RPMI7951 (cell line): ENCODE results near the gene CPZ. TPM values are rescaled to one million over a fixed set of nuclear protein-coding genes. Genes with fewer than 3 reads are reported as not detected.

Source experiments
- DNase-seq: peaks from one replicate; pipeline ENCODE4 v3.0.0-alpha.2; 2012; ENCODE audit warnings: low read depth
- total RNA-seq: library from RNA; depleted of rRNA; stranded (reverse); fragments of >200 nt; shearing (Covaris generic); gene quantifications from 2 replicates; pipeline ENCODE4 v1.2.3, GENCODE V29; 2014

Gene CPZ
- total RNA-seq, 1 experiment from 2014 or later = 4.0 TPM

DNA sequence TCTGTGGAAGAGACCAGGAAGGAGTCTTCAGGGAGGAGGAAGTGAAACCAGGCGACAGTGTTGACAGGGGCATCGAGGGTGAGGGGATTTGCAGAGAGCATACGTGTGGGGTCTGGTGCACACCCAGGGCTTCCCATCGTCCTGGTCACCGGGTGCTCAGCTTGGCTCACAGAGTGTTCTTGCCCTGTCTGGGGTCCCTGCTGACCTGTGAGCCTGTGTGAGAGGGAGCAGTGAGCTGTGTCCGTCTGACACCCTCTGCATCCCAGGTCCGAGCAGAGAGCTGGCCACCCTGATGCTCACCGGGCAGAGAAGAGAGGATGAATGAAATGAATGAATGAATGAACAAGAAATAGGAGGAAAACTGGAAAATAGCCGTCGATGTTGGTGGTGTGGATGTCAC, 46.5 kb downstream of the CPZ start:
- no peak for DNase-seq

DNA sequence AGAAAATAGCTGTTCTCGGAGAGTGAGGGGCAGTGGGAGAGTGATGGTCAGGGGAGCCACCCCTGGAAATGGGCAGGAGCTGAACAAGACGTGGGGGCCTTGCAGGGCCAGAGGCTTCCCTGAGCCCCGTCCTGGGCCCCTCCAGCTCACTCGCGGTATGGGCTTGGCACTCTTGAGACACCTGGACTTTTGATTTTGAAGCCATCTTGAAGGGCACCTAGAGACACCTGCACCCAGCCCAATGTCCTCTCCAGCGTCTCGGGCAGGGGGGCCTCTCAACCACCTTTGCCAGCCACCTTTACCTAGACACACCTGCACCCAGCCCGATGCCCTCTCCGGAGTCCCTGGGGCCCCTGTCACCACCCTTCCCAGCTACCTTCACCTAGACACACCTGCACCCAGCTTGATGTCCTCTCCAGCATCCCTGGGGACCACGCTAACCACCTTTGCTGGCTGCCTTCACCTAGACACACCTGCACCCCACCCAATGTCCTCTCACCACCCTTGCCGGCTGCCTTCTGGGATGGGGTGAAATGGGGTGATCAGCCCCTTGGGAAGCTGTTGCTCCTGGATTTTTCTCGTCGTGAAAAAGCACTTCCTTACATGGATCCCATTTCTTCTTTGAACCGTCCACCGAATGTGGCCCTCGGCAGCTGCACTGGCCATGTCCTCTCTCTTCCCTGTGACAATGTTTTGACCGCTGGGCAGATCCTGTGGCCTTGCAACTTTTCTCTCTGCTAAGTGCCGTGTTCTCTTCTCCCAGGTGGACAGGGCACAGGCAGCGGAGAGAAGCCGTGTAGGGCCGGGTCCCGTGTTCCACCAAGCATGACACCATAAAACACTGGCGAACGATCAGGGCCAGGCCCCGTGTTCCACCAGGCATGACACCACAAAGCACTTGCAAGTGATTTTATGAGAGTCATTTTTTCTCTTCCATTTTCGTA, 47.5 kb downstream of the CPZ start:
- DNase-seq = no peak

DNA sequence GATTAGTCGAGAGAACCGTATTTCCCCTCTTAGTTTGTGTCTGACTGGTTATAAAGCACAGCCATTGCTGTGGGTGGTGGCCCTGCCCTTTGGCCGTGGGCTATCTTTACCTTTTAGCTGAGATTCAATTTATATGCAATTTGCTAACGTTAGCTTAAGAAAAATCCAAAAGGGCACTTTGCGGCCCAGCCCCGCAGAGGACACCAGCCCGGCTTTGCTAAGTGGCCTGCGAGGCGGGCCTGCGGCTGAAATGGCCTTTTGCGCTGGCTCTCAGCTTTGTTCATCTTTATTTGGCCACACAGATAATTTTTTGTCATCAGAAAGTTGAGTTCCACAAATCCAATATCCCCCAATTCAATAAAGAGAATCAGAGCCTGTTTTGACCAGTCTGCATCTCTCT, 48.3 kb downstream of the CPZ start:
- DNase-seq = no peak

DNA sequence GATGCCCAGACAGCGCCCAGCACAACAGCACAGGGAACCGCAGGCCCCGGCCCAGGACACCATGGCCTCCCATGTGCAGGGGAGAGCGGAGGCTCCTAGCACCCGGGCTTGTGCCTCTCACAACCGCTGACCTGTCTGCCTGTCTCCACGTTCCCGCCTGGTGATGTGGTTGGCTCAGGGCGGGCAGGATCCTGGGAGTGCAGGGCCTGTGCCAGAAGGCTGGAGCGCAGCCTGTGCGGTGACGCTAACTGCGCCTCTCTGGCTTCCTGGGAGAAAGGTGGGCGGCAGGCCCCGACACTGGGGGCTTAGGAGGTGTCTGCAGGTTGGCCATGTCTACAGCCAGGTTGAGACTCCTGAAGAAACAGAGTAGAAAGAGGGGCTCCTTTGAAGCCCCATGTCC, 48.7 kb downstream of the CPZ start:
- DNase-seq = no peak

DNA sequence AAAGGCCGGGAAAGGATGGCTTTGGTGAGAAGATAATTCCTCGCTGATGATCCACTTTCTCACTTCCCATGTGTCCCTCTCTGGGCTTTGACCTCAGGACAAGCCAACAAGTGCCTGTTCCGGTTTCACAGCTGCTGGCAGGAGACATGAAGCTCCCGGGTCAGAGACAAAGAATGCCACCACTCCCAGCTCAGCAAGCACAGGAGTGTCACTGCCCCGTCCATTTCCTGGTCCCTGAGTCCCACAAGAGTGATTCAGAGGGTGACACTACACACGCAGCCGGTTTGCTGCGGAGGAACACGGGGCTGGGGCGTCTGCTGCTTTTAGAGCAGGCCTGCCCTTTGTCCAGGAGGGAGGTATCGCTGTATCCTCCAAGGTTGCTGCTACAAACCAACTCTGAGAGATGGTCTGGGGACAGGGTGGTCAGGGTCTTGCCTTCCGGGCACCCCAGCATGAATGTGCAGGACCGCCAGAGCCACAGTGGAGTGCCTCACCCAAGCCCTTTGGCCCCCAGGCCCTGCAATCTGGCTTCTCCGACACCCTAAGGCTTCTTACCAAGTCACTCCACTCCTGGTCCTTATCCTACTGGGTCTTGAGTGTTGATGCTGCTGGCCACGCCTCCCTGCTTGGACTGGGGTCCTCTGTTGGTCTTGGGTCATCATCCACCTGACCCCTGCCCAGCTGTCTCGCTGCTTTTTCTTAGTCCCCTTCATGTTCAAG, 49.5 kb downstream of the CPZ start:
- no peak for DNase-seq

DNA sequence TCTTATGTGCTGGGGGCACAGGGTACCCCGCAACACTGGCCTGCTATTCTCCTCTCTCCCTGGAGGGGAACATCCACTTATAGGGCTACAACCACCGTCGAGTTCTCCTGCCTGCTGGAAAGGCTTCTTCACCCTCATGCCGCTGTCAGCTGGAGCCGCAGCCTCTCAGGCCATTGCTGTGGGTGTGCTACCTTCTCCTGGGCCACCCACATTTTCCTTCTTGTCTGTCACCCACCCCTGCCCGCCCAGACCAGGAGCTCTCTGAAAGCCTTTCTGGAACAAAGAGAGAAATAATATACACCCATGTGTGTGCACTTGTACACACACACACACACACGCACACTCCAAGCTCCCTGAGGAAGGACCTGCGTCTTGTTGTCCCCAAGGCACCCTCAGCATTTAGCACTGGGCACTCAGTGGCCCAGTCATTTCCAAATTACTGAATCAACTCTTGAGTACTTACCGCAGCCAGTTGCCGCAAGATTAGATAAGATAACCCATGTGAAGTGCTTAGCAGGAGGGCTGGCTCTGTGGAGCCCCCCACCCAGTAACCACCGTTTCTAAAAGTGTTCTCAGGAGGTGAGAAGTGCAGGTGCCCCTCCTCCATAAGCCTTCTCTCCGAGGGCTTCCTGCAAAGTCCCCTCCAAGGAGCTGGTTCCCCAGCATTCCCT, 50.2 kb downstream of the CPZ start:
- no peak for DNase-seq

DNA sequence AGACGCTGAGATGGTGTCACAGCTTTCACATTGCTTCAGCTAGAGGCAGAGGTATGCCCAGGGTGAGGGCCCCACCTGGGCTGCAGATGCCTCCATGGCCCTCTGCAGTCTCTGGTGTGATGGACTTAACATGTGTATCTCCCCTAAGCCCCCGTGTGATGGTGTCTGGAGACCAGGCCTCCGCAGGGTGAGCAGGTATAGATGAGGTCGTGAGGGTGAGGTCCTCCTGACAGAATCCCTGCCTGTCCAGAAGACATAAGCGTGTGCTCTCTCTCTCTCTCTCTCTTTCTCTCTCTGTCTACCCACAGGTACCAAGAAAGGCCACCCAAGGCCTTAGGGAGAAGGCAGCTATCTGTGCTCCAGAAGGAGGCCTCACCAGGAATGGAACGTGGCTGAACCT, 50.9 kb downstream of the CPZ start:
- DNase-seq = no peak

DNA sequence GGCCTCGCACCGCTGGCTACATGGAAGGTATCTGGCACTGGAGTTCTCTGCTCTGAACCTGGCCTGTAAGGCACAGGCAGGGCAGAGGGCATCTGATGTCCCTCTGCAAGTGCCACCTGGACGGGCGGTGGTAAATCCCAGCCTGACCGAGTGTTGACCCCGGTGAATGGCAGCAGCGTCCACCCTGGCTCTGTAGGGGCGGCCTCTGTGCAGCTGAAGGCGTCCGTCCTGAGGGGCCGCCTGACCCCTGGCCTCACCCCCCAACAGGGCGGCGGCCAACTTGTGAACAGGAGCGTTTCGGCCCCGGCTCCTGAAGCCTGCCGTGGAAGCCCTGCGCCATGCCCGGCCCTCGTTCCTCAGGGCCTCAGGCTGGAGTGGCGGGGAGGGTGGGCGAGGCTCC, 51.4 kb downstream of the CPZ start:
- DNase-seq = no peak

DNA sequence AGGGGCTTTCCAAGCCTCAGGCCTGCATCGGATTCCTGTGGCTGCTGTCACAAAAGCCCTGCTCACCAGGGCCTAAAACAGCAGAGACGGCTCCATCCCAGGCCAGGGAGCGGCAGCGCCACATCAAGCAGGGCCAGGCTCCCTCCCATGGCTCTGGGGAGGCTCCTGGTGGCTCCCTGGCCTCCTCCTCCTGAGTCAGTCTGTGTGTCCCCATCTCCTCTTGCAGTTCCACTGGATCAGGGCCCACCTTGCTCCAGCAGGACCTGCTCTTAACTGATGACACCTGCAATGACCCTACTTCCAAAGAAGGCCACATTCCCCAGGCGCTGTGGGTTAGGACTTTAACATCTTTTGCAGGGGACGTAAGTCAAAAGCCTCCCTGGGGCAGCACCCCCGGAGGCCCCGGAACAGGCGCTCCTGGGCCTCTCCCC, 51.9 kb downstream of the CPZ start:
- no peak for DNase-seq

DNA sequence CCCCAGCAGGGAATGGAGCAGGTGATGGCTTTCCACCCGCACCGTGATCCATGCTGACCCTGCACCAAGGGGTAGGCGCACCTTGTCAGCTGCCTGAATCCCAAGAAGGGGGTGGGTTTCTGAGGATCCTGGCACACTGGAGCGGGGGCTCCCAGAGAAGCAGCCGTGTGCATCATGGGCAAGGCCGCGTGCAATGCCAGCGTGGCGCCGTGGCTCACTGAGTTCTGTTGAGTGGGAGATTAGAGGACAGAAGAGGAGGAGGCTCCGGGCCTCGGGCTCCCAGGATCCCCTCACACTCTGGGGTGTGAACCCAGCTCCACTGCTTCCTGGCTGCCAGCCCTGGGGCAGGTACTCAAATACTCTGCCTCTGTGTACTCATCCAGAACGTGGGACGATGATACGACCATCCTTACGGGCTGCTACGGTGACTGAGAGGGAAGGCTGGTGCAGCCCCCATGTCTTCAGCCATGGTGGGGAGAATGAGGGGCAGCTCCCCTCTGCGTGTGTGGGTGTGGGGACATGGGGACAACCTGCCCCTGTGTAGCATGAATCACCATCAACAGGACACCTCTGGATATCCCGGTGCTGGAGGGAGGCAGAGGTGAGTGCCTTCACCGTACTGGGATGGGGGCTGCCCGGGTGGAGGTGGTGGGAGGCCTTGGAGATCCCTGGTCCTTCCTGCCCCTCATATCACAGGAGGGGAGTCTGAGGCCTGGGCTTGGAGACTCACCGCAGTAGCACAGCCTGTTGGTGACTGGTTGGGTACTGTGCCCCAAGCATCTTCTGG, 52.6 kb downstream of the CPZ start:
- no peak for DNase-seq

DNA sequence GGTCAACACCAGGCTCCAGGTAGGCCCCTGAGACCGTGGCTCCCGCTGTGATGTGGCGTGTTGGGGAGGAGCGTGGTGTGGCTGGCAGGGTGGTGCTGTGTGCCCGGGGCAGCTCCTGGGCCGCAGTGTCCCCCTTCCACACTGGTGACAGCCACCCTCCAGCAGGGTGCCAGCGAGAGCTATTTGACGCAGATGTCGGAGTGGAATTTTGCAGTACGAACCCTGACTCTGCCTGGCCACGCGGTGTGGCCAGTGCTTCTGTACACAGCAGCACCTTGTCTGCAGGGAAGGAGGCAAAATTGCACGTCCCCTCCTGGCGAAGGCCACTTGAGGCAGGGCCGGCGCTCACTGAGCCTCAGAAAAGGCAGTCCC, 53.2 kb downstream of the CPZ start:
- DNase-seq = no peak

DNA sequence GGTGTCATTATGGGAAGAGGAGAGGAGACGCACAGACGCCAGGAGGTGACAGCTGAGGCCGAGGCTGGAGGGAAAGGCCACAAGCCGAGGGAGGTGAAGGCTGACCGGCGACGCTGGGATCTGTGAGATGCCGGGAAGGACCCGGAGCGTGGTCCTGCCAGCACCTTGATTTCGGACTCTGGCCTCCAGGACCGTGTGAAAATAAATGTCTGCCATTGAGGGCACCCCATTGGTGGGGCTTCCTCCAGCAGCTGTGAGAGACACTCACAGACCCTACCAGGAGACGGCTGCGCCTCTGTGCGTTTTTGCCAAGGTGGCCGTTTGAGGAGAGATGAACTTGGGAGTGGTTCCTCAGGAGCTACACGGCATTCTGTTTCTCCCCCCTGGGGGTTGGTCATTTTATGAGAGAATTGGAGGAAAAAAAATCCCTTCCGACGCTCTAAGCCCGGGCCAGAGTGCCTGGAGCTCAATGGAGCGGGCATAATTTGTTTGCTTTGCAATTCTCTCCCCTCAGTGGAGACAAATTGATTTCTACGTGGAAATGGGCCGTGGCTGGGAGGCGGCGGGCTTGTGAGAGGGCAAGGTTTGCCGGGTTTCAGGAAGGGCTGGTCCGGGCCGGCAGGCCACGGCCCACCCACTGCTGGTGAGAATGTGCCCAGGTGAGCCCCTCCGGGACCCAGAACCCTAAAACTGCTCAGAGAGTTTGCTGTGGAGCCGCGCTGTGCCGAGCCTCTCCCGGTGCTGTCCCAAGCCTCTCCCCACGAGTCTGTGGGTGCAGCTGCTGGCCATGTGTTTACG, 53.9 kb downstream of the CPZ start:
- DNase-seq = no peak

DNA sequence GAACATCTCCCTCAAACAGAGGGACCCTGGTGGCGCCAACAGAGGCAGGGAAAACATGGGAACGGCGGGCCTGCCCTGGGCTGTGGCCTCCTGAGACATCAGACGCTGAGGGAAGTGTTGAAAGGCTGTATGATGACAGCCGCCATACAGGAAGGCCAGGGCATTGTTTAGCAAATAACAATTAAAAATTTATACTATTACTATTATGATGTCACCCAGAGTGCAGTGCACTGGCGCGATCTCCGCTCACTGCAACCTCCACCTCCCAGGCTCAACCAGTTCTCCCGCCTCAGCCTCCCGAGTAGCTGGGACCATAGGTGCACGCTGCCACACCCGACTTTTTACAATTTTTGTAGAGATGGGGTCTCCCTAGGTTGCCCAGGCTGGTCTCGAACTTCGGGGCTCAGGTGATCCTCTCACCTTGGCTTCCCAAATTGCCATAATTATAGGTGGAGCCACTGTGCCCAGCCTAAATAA, 54.6 kb downstream of the CPZ start:
- no peak for DNase-seq

DNA sequence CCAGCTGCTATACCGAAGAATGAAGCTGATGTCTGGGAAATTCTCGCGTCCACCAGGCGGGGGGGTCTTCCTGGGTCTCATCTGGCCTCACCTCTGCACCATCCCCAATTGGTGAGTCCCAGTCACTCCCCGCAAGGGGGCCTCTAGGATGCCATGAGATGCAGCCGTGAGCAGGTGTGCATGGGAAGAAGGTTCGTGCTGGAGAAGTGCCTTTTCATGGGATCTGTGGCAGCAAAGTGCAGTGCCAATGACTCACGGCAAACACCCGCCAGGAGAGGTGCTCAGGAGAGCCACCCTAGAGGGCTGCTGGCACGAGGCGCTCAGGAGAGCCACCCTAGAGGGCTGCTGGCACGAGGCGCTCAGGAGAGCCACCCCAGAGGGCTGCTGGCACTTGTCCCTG, 55.1 kb downstream of the CPZ start:
- DNase-seq = no peak

DNA sequence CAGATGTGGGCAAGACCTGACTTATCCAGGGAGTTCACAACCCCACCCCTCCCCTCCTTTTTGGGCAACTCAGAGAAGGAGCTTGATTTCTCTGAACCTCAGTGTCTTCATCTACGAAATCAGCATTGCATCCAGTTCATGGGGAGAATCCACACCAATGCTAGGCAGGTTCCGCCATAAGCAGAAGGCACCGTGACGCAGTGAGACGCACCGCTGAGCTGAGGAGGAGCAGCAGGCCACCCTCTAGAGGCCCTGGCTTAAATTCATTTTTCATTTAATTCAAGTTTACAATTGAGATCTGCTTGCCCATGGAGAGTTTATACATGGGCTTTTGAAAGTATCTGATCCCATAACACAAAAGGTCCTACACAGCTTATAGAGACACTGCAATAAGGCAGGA, 55.7 kb downstream of the CPZ start:
- no peak for DNase-seq

DNA sequence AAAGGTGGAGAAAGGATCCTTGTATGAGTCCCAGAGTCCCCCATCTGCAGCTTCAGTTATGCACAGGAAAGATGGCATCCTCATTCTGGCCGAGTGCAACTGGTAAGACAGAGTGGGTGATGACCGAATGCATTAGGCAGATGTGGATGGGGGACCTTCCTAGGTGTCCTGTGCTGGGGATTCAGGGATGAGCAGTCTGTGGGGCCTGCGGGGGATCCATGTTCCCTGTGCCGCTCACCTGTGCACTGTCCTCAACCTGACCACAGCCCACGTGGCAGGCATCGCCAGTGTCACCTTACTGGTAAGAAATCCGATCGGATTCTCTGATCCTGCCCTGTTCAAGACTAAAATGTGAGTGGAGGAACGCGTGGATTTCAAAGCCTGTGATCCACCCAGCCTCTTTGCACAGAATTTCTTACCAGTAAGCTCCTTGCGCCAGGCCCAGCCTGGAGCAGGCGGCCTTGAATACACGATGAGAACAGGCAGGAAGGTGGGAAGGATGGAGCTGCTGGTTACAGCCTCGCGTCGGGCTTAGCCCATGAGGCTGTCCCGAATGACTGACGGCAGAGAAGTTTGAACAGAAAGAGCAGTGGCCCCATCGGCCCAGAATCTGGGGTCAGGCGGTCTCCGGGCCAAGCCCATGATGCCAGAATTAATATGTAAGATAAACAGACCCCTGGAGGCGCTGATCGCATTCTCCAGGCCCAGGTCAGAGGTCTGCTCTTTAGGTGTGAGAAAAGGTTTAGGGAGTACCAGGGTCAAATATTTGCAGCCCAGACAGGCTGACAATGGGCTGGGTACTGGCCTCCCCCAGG, 56.5 kb downstream of the CPZ start:
- DNase-seq = no peak

DNA sequence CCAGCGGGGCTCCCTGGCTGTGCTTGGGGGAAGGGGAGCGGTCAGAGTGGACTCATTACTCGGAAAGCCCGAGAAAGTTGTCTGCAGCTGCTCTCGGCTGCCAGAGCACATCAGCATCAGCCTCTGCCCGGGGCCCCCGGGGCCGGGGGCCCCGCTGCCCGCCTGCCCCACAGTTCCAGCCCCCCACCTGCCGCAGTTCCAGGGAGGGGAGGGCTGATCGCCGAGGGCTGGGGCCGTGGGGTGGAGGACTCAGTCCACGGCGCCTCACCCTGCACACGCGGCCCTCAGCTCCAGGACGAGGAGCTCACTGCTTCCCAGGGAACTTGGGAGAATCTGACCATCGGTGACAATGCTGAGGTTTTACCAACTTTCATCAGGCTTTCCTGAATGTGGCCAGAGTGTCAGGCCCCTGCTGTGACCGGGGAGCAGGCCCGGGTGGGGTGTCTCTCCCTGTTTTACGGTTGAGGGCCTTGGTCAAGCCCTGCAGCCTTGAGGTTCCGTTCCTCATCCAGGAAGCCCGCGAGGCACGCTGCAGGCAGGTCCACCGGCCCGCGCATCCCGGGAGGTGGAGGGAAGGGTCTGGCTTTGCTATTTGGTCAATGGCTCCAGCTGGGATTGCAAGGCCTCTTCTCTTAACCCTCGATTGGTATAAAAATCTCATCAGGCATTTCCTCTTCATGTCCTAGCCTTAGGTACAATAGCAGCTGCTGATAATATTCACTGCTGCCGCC, 57.2 kb downstream of the CPZ start:
- DNase-seq = no peak

DNA sequence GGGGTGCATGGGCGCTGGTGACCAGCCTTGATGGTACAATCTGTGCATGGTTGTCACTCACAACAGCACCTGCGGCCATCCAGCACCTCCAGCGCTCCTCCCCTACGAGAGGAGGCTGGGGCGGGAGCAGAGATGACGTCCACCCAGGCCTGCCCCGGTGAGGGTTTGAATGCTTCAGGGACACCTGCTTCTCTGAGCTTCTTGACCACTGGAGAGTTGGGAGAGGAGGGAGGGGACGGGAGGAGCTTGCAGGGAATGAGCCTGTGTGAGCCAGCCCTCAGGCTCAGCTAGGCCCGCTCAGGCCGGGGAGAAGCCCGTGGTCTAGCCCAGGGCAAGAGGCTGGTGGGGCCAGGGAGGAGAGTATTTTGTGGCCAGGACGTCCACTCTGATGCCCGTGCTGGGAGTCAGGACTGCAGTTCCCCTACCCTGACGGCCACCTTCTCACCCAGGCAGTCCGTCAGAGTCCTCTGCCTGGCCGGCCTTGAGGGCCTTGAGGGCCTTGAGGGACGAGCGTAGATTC, 59.2 kb downstream of the CPZ start:
- DNase-seq = no peak
